Frontal cortex (tissue), 4 donors: Measurements from ENCODE around the gene TRIM7. TPM values are rescaled to one million over a fixed set of nuclear protein-coding genes. Genes with fewer than 3 reads are reported as not detected.
"Not testable (repeated sequence)": the region's sequence is repeated elsewhere in the genome, so short reads cannot be mapped to it uniquely, and the experiment has no call there.

Experiments used
- DNase-seq, 2 donors: peaks; one replicate each; pipeline ENCODE4 v3.0.0; 2012; ENCODE audit warnings: low spot score in 2 of 2
- FAIRE-seq: peaks from 2 replicates; lab custom pipeline; 2012; peaks lifted over from hg19 to GRCh38; lab: Jason Lieb, UNC
- total RNA-seq: library from RNA; depleted of rRNA; stranded (reverse); fragments of >200 nt; gene quantifications from one replicate; pipeline ENCODE4 v1.2.3, GENCODE V29; 2014
- donor health status: control.
- donor health status: control.
- donor health status: control.

Gene TRIM7
- total RNA-seq, 1 donor from 2014 or later: 2.0 TPM

DNA sequence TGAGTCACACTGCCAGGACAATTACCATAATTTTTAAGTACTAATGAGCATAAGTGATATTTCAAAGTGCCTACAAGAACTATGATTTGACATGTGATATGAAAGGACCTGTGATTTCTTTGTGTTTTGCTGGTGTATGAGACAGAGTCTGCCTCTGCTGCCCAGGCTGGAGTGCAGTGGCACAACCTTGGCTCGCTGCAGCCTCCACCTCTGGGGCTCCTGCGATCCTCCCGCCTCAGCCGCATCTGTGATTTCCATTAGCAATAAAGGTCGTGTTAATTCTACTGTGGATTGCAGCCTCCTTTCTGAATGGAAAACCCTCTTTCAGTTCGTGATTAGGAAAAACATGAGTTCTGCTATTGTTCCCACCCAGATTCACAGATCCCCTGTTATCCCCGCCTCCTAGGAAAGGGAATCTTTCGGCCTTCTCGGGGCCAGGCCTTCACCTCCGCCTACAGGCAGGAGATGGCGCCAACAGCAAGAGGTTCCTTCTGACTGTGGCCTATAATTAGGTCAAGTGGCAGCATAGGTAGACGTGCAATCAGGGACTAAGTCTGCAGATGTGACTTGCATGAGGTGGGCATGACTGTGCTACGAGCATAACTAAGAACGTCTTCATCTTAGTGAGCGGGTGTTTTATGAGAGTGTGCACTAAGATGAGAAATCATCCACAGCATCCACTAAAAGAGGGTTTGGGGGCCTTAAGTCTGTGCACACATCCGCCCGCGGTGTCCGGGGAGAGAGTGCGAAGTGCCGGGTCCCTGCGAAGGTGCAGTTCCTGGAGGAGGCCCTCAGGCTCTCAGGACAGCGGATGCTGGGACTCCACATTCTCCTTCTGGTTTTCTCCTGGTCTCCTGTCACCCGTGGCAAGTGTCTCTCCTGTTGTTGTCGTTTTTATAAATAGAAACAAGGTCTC lies 23.1 kb downstream of the TRIM7 start:
- no peak for FAIRE-seq
- no peak for DNase-seq

- not testable (repeated sequence) for FAIRE-seq, DNase-seq
Observed at GRCh38 chr5:181177559-181177958, 27.4 kb downstream of the TRIM7 start.

DNA sequence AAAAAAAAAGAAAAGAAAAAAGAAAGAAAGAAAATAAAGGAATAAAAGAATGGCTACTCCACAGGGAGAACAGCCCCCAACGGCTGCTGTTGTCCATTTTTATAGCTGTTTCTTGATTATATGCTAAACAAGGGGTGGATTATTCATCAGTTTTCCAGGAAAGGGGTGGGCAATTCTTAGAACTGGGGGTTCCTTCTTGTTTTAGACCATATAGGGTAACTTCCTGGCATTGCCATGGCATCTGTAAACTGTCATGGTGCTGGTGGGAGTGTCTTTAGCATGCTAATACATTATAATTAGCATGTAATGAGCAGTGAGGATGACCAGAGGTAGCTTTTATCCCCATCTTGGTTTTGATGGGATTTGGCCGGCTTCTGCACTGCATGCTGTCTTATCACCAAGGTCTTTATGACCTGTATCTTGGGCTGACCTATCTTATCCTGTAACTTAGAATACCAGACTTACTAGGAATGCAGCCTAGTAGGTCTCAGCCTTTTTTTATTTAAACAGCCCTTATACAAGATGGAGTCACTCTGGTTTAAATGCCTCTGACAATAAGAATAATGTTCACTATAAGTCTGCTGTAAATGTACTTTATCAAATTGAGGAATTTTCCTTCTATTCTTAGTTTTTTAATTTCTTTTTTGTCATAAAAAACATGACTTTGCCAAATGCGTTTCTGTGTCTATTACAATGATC lies 28.6 kb downstream of the TRIM7 start:
- DNase-seq (no peak), FAIRE-seq (no peak)

- DNase-seq (no peak), FAIRE-seq (no peak)
Observed at GRCh38 chr5:181173420-181174342, 31.3 kb downstream of the TRIM7 start.

DNA sequence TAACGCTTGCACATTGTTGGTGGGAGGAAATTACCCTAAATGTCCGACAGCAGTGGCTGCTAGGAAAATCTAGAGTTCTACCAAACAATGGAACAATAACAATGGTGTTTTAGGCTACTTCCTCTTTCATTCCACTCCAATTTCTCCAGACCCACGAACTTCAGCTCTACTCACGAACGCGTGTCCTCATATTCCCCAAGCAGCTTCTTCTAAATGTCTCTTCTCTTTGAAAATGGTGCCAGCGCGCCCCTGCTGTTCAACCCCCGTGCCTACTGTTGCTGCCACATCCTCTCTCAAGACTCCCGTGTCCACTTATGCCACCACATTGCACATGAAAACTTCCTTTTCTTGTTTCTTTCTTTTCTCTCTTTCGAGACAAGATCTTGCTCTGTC lies 32.0 kb downstream of the TRIM7 start:
- FAIRE-seq (no peak), DNase-seq (no peak)

DNA sequence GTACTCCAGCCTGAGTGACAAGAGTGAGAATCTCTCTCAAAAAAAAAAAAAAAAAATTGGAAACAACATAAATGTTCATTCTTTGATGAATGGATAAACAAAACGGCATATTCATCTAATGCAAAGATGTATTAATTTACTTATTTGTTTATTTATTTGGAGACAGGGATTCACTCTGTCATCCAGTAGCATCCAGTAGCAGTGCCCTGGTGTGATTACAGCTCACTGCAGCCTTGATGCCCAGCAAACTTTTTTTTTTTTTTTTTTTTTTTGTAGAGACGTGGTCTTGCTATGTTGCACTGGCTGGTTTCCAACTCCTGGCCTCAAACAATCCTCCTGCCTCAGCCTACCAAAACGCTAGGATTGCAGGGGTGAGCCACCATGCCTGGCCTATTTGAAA lies 33.2 kb downstream of the TRIM7 start:
- DNase-seq: no peak
- FAIRE-seq: no peak

DNA sequence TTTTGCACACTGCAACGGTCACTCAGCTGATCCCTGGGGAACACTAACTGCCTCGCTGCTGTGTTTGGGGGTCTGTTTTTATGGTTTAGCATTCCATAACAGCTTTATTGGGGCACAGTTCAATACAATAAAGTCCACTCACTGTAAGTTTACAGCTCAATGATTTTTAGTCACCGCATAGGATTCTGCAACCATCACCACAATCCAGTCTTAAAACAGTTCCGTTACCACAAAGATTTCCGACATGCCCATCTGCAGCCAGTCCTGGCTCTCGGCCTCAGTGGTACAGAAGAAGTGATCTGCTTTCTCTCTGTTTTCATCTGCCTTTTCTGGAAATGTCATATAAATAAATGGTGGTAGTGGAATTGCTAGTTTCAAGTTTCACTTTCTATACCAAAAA lies 34.0 kb downstream of the TRIM7 start:
- DNase-seq: no peak
- FAIRE-seq: no peak

GRCh38 chr5:181170237-181170825 lies 34.7 kb downstream of the TRIM7 start:
- FAIRE-seq (no peak), DNase-seq (no peak)

DNA sequence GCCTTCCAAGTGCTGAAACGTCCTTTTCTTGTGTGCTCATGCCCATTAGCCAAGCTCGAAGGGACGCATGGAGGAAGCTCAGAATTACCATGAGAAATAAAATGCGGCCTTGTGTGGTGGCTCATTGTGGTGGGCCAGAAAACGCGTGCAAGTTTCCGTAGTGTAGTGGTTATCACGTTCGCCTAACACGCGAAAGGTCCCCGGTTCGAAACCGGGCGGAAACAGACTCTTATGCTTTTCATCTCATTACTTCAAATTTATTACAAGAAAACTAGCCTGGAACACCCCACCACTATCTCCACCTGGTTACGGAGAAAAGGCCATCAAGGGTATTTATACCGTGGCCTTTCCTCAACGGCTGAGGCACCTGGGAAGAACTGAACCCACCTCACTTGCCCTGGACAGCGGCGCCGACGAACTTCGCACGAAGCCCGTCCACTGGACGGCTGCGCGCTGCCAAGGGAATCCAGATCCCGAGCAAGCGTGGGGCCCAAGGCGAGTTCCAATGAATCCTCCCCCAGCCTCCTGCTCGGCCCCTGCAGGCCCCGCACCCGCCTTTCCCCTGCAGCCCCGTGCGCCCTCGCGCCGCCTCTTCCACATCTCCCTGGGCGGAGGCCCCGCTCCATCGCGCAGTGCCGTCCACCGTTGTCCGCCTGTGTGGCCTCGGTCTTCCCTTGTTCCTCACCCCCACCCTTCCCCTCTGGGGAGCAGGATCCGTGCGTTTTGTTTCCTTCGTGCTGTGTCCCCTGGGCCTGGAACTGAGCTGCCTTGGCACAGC lies 35.3 kb downstream of the TRIM7 start:
- FAIRE-seq, DNase-seq: not testable (repeated sequence)

- FAIRE-seq (no peak), DNase-seq (no peak)
Observed at GRCh38 chr5:181168595-181169118, 36.3 kb downstream of the TRIM7 start.

DNA sequence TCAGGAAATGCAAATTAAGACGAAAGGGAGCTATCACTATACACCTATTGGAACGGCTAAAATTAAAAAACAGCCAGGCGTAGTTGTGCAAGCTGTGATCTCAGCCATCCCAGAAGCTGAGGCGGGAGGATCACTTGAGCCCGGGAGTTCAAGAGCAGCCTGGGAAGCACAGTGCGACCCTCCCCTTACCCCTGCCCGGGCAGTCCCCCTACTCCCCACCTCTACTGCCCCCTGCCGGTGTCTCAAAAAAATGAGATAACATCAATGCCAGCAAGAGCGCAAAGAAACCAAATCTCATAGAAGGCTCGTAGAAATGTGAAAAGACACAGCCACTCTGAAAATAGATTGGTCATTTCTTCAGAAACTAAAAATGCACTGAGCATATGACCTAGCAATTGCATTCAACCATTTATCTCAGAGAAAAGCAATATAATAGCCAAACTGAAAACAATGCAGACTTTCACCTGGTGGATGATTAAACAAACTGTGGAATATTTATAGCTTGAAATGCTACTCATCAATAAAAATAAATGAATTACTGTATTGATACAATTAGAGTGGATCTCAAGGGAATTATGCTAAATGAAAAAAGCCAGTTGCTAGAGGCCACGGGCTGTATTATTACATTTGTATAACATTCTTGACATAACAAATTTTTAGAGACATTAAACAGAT lies 37.0 kb downstream of the TRIM7 start:
- FAIRE-seq (no peak), DNase-seq (no peak)

GRCh38 chr5:181166812-181167733 lies 37.9 kb downstream of the TRIM7 start:
- DNase-seq (no peak), FAIRE-seq (no peak)

- no peak for FAIRE-seq
- DNase-seq: no peak
Observed at GRCh38 chr5:181164076-181164952, 40.7 kb downstream of the TRIM7 start.

GRCh38 chr5:181163487-181164075 lies 41.4 kb downstream of the TRIM7 start:
- FAIRE-seq (no peak), DNase-seq (no peak)

DNA sequence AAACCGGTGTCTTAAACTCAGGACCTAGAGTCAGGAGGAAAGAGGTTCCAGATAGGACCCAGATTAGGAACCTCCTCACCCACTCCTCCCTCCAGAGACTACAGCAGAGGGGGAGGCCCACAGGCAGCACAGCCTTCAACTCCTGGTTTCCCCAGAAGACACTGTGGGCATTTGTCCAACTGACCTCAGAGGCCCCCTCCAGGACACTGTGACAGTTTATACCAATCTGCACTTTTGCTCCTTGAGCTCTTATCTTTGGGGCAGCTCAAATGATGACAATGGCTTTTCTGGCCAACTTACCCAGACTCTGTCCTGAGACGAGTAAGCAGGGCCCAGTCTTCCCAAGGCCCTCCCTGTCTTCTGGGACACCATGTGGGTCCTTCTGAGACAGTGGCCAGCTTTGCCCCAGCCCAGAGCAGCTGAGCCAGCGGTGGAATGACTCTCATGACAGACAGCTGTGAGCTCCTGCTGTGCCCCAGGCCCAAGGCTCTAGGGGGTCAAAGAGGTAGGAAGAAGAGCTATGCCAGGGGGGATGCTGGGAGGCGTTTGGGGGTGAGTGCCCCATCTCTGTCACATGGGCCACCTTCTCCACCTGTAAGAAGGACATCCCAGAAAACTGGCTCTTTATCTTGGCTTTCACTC lies 43.3 kb downstream of the TRIM7 start:
- DNase-seq: no peak
- FAIRE-seq: no peak
